Skeletal muscle tissue (tissue), 4 donors: ENCODE data around the gene PPP1CB. TPM values are rescaled to one million over a fixed set of nuclear protein-coding genes. Genes with fewer than 3 reads are reported as not detected.

ENCODE experiments used
- H3K27ac ChIP-seq: one replicate; pipeline ENCODE4 v1.7.0; 2013; ENCODE audit warnings: mild to moderate bottlenecking, low read depth, low read length, inconsistent platforms
- H3K27me3 ChIP-seq, 3 donors: one replicate each; pipeline ENCODE4 v1.7.0; 2013; ENCODE audit warnings: low read length in 3 of 3; ENCODE audit not compliant: control insufficient read depth in 3 of 3, insufficient read depth in 3 of 3
- H3K36me3 ChIP-seq, 3 donors: one replicate each; pipeline ENCODE4 v1.7.0; 2013; ENCODE audit warnings: low read length in 3 of 3; ENCODE audit not compliant: control insufficient read depth in 3 of 3, insufficient read depth in 3 of 3
- H3K4me1 ChIP-seq, 3 donors: one replicate each; pipeline ENCODE4 v1.7.0; 2013; ENCODE audit warnings: low read length in 3 of 3, mild to moderate bottlenecking in 3 of 3; ENCODE audit not compliant: control insufficient read depth in 3 of 3, insufficient read depth in 3 of 3
- H3K4me3 ChIP-seq, 3 donors: one replicate each; pipeline ENCODE4 v1.7.0; 2013; ENCODE audit warnings: low read length in 3 of 3
- H3K9ac ChIP-seq, 3 donors: one replicate each; pipeline ENCODE4 v1.7.0; 2013; ENCODE audit warnings: low read length in 3 of 3, mild to moderate bottlenecking in 3 of 3, moderate library complexity in 2 of 3, low read depth in 1 of 3
- H3K9me3 ChIP-seq, 3 donors: one replicate each; pipeline ENCODE4 v1.7.0; 2013; ENCODE audit warnings: low read length in 3 of 3; ENCODE audit not compliant: control insufficient read depth in 3 of 3
- total RNA-seq: library from RNA; depleted of rRNA; stranded (reverse); fragments of >200 nt; gene quantifications from one replicate; pipeline ENCODE4 v1.2.3, GENCODE V29; 2014
- donor health status: Osteomylitis.

Gene PPP1CB
- total RNA-seq = 156 TPM

DNA sequence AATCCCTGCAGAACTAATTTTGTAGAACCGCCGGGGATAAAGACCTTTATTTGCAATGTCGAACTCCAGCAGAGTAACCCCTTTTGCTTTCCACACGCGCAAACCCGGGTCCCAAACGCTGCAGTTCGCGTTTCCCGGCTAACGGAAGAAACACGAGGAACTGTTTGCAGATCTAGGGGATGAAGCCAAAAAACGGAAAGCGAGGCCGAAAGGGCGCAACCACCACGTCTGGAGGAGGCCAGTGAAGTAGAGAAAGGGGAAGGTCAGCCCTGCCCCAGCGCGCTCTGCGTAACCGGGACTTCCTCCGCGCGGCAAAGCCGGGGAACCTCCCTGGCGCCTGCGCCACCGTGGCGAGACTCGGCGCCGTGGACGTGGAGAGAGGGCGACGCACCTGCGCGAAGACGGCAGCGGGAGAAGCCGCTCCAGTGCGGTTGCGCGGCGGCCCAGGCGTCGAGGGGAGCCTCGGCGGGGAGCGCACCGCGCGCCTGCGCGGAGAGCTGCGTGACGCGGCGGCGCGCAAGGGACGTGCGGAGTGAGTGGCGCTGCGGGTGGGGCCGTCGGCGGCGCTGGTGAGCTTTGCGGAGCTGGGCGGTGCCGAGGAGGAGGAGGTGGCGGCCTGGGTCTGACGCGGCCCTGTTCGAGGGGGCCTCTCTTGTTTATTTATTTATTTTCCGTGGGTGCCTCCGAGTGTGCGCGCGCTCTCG lies at the start of gene PPP1CB:
Gene PPP1CB (plus strand): TSS at position 579 of the 704 bp plus-strand sequence. CDS start 295 bp downstream, outside the sequence.
- Histone ChIP-seq H3K4me1 (peaks cover 24 to 37% (median 35%) of the 10 kb centered on the region in 3 donors), H3K27me3 (no peaks in the 10 kb centered on the region), H3K27ac (peak within 1 kb of the TSS; percentile 99), H3K9ac (peak within 1 kb of the TSS; percentile 96 to 98 (median 97)), H3K9me3 (no peaks in the 10 kb centered on the region), H3K4me3 (peak within 1 kb of the TSS; percentile 89 to 99 (median 92)), H3K36me3 (no peaks in the 10 kb centered on the region)

DNA sequence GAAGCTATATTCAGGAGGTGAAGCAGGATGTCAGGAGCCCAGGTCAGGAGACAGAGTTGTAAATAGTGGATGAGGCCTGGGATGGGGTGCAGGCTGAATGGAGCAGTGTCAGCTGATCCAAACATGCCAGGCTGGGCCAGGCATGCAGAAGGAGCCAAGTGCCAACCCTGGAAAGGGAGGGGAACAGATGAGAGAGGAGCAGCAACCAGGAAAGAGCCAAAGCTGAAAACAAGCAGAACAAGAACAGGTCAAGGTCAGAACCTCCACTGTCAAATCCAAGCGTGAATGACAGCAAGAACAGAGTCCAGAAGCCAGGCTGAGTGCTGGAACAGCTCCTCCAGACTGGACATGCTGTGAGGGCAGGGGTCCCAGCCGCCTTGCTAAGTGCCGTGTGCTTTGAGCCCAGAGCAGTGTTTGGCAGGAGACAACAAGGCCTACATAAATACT lies 49.2 kb upstream of the PPP1CB start:
- Histone ChIP-seq H3K27ac (peak overlapping the region; percentile 85), H3K9me3 (peaks cover 0 to 3% (median 0%) of the 10 kb centered on the region in 3 donors), H3K4me3 (no peak overlapping the region)

DNA sequence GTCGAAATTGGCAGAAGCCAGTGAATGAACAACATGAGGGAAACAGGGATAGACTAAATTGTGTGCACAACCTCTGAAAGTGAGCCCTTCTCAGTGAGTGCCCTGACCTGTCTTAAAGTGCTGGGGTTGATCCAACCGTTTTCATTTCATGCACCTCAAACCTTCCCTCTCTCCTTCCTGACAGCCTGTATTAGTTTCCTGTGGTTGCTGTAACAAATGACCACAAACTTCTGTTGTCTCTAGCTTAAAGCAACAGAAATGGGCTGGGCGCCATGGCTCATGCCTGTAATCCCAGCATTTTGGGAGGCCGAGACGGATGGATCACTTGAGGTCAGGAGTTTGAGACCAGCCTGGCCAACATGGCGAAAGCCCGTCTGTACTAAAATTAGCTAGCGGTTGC lies 48.8 kb upstream of the PPP1CB start:
- Histone ChIP-seq H3K4me3 (no peak overlapping the region), H3K9me3 (peaks cover 0 to 3% (median 0%) of the 10 kb centered on the region in 3 donors), H3K27me3 (no peaks in the 10 kb centered on the region), H3K36me3 (no peaks in the 10 kb centered on the region), H3K4me1 (peaks cover 10 to 17% (median 15%) of the 10 kb centered on the region in 3 donors), H3K9ac (peak overlapping the region in 1 of 3 donors; percentile 74), H3K27ac (peak overlapping the region; percentile 85)

More for the DNA sequence above, 49.2 kb upstream of the PPP1CB start:
- H3K9ac ChIP-seq = peak overlapping the region in 1 of 3 donors; percentile 75
- no peaks in the 10 kb centered on the region for H3K27me3 ChIP-seq
- H3K4me1 ChIP-seq = peaks cover 10 to 17% (median 15%) of the 10 kb centered on the region in 3 donors
- no peaks in the 10 kb centered on the region for H3K36me3 ChIP-seq

DNA sequence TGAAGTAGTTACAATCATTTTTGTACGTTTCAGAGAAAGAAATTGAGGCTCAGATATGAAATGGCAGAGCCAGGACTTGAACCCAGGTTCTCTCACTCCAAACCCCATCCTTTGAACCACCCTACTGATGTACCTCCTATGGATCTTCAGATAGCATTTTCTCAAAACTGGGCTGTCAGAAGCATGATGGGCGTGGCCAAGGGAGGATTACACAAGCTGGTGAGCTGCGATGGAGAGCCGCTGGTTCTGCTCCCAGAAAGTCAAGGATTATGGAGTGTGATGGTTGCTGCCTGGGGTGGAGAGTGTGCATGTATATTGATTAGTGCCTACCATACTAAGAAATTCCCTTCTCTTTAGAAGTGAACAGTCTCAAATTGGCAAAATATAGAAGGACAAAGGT lies 47.0 kb upstream of the PPP1CB start:
- Histone ChIP-seq H3K27me3 (no peaks in the 10 kb centered on the region), H3K4me1 (peaks cover 15 to 25% (median 18%) of the 10 kb centered on the region in 3 donors), H3K4me3 (no peak overlapping the region), H3K27ac (no peak overlapping the region), H3K36me3 (no peaks in the 10 kb centered on the region), H3K9ac (no peak overlapping the region), H3K9me3 (peaks cover 0 to 3% (median 0%) of the 10 kb centered on the region in 3 donors)

DNA sequence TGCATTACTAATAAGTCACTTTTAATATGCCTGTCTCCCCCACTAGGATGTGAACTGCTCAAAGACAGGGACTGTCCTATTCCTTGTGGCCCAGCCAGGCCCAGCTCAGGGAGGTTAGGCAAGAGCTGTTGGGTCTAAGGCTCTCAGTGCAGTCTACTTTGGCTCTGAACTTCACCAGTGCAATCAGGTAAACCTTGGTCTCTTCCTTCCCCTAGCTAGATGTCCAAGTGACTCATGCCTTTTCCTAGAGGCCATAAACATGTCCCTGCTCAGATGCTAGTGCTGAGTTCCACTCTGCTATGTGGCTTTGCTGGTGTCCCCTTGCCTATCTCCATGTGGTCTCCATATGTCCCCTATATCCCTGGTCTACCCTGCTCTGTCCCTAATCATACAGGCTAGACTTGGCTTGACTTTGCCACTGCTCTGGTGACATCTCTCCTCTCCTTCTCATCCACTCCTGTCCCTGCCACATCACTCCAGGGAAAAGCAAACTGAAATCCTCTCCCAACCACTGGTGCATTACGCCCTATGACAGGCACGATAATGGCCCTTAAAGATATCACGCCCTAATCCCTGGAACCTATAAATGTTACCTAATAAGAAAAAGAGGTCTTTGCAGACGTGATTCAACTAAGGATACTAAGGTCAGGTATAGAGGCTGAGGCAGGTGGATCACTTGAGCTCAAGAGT lies 45.7 kb upstream of the PPP1CB start:
- Histone ChIP-seq H3K27ac (no peak overlapping the region), H3K4me1 (peaks cover 15 to 25% (median 18%) of the 10 kb centered on the region in 3 donors), H3K27me3 (no peaks in the 10 kb centered on the region), H3K9me3 (peaks cover 0 to 3% (median 0%) of the 10 kb centered on the region in 3 donors), H3K4me3 (no peak overlapping the region), H3K9ac (no peak overlapping the region), H3K36me3 (no peaks in the 10 kb centered on the region)

DNA sequence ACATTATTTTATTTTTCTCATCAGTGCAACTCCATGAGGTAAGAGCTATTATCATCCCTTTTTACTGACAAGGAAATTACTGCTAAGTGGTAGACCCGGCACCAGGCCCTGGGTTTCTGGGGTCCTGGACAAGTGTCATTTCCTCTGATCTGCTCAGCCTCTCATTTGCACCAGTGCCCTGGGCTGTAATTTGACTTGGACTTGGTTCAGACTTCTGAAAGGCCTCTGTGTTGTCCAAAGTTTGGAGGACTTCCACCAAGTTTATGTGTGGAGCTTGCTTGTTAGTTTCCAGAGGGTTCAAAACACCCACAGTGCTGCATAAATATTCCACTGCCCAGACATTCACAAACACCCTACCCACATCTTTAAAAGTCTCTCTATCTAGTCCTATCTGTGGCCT lies 44.0 kb upstream of the PPP1CB start:
- Histone ChIP-seq H3K9ac (no peak overlapping the region), H3K9me3 (peaks cover 0 to 3% (median 0%) of the 10 kb centered on the region in 3 donors), H3K27ac (no peak overlapping the region), H3K4me3 (no peak overlapping the region), H3K36me3 (no peaks in the 10 kb centered on the region), H3K4me1 (peaks cover 5 to 16% (median 11%) of the 10 kb centered on the region in 3 donors), H3K27me3 (no peaks in the 10 kb centered on the region)

DNA sequence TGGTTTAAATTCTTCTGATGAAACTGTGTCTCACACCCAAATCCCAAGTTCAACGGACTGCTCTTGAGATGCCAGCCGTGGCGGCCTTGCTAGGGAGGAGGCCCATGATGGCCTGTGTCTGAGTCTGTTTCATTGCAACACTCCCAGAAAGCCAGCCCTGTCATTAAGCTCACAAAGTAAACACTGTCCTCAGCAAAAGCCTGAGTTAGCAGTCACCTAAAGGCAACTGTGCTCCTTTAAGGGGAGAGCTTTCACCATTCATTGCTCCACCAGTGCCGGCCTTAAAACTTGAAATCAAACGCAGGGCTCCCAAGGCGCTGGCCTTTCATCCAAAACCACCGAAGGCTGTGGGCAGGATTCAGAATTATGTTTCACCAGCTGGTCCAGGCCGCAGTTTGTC lies 42.5 kb upstream of the PPP1CB start:
- Histone ChIP-seq H3K9ac (no peak overlapping the region), H3K27me3 (no peaks in the 10 kb centered on the region)

DNA sequence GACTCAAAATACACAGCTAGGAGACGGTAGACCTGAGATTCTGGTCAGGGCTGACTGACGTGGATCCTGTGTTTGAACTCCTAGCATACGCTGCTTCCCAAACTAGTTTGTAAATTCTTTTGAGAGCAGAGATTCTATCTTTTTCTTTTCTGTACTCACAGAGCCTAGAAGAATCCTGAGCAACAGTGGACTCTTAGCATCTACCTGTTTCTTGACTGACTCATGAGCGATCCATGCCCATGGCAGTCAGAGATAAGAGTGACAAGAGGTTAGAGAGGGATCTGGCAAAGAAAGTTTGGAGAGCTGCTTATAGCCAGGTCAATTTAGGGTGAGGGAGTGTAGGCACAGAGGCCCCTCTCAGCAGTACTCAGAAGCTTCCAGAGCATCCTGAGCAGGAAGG lies 41.1 kb upstream of the PPP1CB start:
- Histone ChIP-seq H3K4me3 (no peak overlapping the region), H3K27me3 (no peaks in the 10 kb centered on the region), H3K9me3 (no peaks in the 10 kb centered on the region), H3K36me3 (no peaks in the 10 kb centered on the region), H3K9ac (no peak overlapping the region), H3K27ac (no peak overlapping the region), H3K4me1 (peaks cover 0 to 11% (median 9%) of the 10 kb centered on the region in 3 donors)

More for the DNA sequence above, 42.5 kb upstream of the PPP1CB start:
- no peaks in the 10 kb centered on the region for H3K36me3 ChIP-seq
- no peak overlapping the region for H3K27ac ChIP-seq
- H3K4me1 ChIP-seq = peaks cover 0 to 11% (median 9%) of the 10 kb centered on the region in 3 donors
- H3K9me3 ChIP-seq = peaks cover 0 to 3% (median 0%) of the 10 kb centered on the region in 3 donors
- no peak overlapping the region for H3K4me3 ChIP-seq

DNA sequence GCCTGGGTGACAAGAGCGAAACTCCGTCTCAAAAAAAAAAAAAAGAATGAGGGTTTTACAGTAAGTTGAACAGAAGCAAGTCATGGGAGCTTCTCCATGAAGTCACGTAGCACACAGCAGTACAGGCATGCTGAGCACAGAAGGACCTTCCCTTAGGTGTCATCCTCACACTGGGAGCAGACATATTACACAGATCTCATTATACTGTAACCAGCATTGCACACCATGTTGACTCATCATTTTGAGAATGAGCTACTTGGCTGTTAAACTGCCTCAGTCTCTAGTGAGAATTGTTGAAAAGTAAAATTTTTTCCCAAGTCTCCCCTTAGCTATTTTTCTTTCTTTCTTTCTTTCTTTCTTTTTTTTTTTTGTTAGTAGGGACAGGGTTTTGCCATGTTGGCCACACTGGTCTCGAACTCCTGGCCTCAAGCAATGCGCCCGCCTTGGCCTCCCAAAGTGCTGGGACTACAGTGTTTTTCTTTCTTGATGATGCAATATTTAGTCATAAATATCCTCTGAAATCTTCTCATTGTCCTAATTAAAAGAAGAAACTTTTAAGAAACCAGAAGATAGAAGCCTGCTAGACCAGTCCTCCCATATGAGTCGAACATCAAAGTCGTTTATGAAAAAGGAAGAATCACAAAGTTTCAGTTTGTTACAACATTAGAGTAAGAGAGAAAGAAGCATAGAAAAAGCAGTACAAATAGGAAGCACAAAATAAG lies 37.9 kb upstream of the PPP1CB start:
- Histone ChIP-seq H3K4me3 (no peak overlapping the region), H3K9ac (no peak overlapping the region), H3K27ac (no peak overlapping the region), H3K9me3 (no peaks in the 10 kb centered on the region), H3K36me3 (no peaks in the 10 kb centered on the region), H3K27me3 (no peaks in the 10 kb centered on the region), H3K4me1 (peaks cover 17 to 26% (median 19%) of the 10 kb centered on the region in 3 donors)
